Breast epithelium (tissue), 4 donors: ENCODE data around the gene NSD2. TPM values are rescaled to one million over a fixed set of nuclear protein-coding genes. Genes with fewer than 3 reads are reported as not detected.

ENCODE experiments used
- DNase-seq, 2 donors: peaks; one replicate each; pipeline ENCODE4 v3.0.0-alpha.2; 2019; ENCODE audit warnings: low spot score in 2 of 2
- H3K27ac ChIP-seq, 2 donors: fragments of 200-600 bp; sonication (generic) in 1 of 2; one replicate each; pipeline ENCODE4 v1.5.1; 2016 to 2019; ENCODE audit warnings: mild to moderate bottlenecking in 1 of 2
- H3K27me3 ChIP-seq, 2 donors: fragments of 200-600 bp; sonication (generic) in 1 of 2; one replicate each; pipeline versions ENCODE4 v1.5.1 to v1.6.0; 2017 to 2019; ENCODE audit warnings: control low read depth in 1 of 2, mild to moderate bottlenecking in 1 of 2
- H3K36me3 ChIP-seq: fragments of 200-600 bp; one replicate; pipeline ENCODE4 v1.5.1; 2019
- H3K4me1 ChIP-seq, 2 donors: fragments of 200-600 bp; sonication (generic); one replicate each; pipeline ENCODE4 v1.5.1; 2016 to 2019; ENCODE audit warnings: control low read depth in 1 of 2
- H3K4me3 ChIP-seq, 3 donors: fragments of 200-600 bp; sonication (generic); 1 replicate in 2 of 3; 2 replicates in 1 of 3; pipeline ENCODE4 v1.5.1; 2016 to 2019; ENCODE audit warnings: mild to moderate bottlenecking in 3 of 3, moderate library complexity in 2 of 3
- H3K9me3 ChIP-seq, 2 donors: fragments of 200-600 bp; sonication (generic) in 1 of 2; one replicate each; pipeline ENCODE4 v1.5.1; 2016 to 2019; ENCODE audit warnings: control low read depth in 1 of 2
- POLR2A ChIP-seq: fragments of 450-650 bp; IDR thresholded peaks from one replicate; pipeline ENCODE4 v1.6.1; 2016; ENCODE audit warnings: antibody characterized with exemption, mild to moderate bottlenecking, moderate library complexity
- POLR2AphosphoS5 ChIP-seq, 3 donors: sonication (generic); formaldehyde crosslinking; IDR thresholded peaks; one replicate each; pipeline ENCODE4 v1.6.1; 2017; ENCODE audit warnings: antibody characterized with exemption in 3 of 3
- intact Hi-C: fragments of 100-400 bp; cut with DNase I; formaldehyde crosslinking; loops from one replicate; pipeline ENCODE4 v1.15.1; 2023; ENCODE audit warnings: low total_unique reads
- total RNA-seq, 3 donors: library from RNA; depleted of rRNA; stranded (reverse); fragments of >200 nt; gene quantifications; one replicate each; pipeline ENCODE4 v1.1.0, GENCODE V29; 2016
- TF ChIP-seq, protein P1 (sequence below), 3 donors: fragments of 450-650 bp; IDR thresholded peaks; one replicate each; pipeline ENCODE4 v1.5.1; 2016 to 2017; ENCODE audit warnings: antibody characterized with exemption in 3 of 3, mild to moderate bottlenecking in 3 of 3, moderate library complexity in 3 of 3

NSD2 gene
- total RNA-seq, 3 donors from 2014 or later = 24.6 to 36.7 (median 30.8) TPM

DNA sequence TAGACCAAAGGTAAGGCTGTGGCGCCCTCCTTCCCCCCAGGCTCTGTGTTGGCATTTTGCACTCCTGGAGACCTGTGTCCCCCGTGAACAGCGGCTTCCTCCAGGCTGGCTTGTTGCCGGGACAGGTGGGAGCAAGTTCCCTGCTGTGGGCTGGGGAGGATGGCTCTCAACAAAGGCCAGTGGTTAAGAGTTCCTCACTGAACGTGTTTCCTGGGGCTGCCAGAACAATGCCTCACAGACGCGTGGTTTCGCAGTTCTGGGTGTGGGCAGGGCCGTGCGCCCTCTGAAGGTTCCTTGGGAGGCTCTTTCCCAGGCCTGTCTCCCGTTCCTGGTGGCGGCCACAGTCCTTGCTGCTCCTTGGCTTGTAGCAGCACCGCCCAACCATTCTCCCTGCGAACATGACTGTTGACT lies 104.2 kb downstream of the NSD2 start:
- H3K27ac ChIP-seq = no peak overlapping the region
- H3K36me3 ChIP-seq = peaks cover 6% of the 10 kb centered on the region
- no peak overlapping the region for H3K4me3 ChIP-seq
- H3K27me3 ChIP-seq = no peaks in the 10 kb centered on the region
- no peaks in the 10 kb centered on the region for H3K9me3 ChIP-seq
- no peaks in the 10 kb centered on the region for H3K4me1 ChIP-seq
- no peak for DNase-seq
- intact Hi-C loops = no loop called here
- no peak for TF ChIP-seq POLR2A
- TF ChIP-seq, protein P1, sequence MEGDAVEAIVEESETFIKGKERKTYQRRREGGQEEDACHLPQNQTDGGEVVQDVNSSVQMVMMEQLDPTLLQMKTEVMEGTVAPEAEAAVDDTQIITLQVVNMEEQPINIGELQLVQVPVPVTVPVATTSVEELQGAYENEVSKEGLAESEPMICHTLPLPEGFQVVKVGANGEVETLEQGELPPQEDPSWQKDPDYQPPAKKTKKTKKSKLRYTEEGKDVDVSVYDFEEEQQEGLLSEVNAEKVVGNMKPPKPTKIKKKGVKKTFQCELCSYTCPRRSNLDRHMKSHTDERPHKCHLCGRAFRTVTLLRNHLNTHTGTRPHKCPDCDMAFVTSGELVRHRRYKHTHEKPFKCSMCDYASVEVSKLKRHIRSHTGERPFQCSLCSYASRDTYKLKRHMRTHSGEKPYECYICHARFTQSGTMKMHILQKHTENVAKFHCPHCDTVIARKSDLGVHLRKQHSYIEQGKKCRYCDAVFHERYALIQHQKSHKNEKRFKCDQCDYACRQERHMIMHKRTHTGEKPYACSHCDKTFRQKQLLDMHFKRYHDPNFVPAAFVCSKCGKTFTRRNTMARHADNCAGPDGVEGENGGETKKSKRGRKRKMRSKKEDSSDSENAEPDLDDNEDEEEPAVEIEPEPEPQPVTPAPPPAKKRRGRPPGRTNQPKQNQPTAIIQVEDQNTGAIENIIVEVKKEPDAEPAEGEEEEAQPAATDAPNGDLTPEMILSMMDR (IDR thresholded peaks at IDR 0.05) = no peak
- no peak for TF ChIP-seq POLR2AphosphoS5 (IDR thresholded peaks at IDR 0.05)

DNA sequence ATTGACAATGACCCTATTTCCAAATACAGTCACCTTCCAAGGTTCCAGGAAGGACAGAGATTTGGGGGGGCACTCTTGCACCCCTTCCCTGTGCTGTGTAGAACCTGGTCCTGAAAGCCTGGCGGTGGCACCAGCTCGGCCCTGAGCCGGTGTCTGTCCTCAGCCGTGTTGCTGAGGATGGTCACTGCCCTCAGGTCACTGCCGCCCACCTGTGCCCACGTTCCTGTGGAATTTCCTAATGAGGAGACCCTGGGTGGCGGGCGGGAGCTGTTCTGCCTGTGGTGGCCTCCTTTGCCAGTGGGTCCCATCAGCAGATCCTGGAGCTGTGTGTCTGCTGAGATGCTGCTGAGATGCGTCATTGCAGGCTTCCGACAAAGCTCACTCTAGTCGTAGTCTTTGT lies 104.7 kb downstream of the NSD2 start:
- Histone ChIP-seq H3K36me3 (peaks cover 6% of the 10 kb centered on the region), H3K4me1 (no peaks in the 10 kb centered on the region), H3K9me3 (no peaks in the 10 kb centered on the region), H3K27me3 (no peaks in the 10 kb centered on the region), H3K4me3 (no peak overlapping the region), H3K27ac (no peak overlapping the region)
- no peak for DNase-seq
- intact Hi-C loops = no loop called here
- TF ChIP-seq POLR2A (no peak), POLR2AphosphoS5 (IDR thresholded peaks at IDR 0.05) (no peak)
- TF ChIP-seq, protein P1 (IDR thresholded peaks at IDR 0.05) = no peak

DNA sequence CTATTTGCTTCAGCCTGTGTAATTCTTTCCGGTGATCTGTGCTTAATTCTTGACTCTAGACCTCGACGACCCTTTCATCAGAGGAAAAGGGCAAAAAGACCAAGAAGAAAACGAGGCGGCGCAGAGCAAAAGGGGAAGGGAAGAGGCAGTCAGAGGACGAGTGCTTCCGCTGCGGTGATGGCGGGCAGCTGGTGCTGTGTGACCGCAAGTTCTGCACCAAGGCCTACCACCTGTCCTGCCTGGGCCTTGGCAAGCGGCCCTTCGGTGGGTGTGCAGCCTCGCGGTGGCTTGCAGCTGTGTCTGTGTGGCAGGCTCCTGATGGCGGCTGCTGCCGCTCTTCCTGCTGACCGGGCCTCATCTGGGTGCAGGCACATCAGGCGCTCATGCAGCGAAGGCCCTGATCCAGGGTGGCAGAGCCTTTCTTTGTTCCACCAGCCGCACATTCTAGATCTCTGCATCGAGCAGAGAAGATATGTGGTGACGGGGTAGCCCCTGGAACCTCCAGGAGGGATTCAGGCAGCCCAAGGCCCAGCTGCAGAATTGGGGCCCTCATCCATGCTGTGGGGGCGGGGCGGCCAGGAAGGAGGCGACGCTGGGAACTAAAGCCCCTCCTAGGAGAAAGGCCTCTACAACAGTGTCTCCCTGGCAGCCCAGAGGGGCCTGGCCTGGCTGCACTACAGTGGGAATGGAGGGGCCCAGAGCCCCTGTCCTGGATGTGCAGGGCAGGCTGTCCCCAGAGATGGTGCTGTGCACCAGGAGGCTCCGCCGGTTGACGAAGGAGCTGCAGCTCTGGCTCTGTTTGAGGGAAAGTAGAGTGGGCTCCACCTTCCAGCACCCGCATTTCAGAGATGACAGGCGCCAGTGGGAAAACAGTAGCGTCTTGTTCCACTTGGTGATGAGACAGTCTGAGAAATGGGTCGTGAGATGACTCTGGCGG lies 105.5 kb downstream of the NSD2 start:
- Histone ChIP-seq H3K27ac (no peak overlapping the region), H3K4me1 (no peaks in the 10 kb centered on the region), H3K4me3 (no peak overlapping the region), H3K9me3 (no peaks in the 10 kb centered on the region), H3K27me3 (no peaks in the 10 kb centered on the region), H3K36me3 (peaks cover 6% of the 10 kb centered on the region)
- no peak for DNase-seq
- no peak for TF ChIP-seq POLR2AphosphoS5 (IDR thresholded peaks at IDR 0.05)
- no peak for TF ChIP-seq POLR2A
- TF ChIP-seq, protein P1 (IDR thresholded peaks at IDR 0.05) = no peak
- intact Hi-C loops = no loop called here

- intact Hi-C loops = no loop called here
- H3K36me3 ChIP-seq = peaks cover 9% of the 10 kb centered on the region
- no peaks in the 10 kb centered on the region for H3K4me1 ChIP-seq
- TF ChIP-seq, protein P1 (IDR thresholded peaks at IDR 0.05) = no peak
- no peak for TF ChIP-seq POLR2AphosphoS5 (IDR thresholded peaks at IDR 0.05)
- no peak for TF ChIP-seq POLR2A
- DNase-seq = no peak
- no peaks in the 10 kb centered on the region for H3K27me3 ChIP-seq
- H3K27ac ChIP-seq = no peak overlapping the region
- H3K4me3 ChIP-seq = no peak overlapping the region
- no peaks in the 10 kb centered on the region for H3K9me3 ChIP-seq
Observed at GRCh38 chr4:1978226-1978625, 107.0 kb downstream of the NSD2 start.

DNA sequence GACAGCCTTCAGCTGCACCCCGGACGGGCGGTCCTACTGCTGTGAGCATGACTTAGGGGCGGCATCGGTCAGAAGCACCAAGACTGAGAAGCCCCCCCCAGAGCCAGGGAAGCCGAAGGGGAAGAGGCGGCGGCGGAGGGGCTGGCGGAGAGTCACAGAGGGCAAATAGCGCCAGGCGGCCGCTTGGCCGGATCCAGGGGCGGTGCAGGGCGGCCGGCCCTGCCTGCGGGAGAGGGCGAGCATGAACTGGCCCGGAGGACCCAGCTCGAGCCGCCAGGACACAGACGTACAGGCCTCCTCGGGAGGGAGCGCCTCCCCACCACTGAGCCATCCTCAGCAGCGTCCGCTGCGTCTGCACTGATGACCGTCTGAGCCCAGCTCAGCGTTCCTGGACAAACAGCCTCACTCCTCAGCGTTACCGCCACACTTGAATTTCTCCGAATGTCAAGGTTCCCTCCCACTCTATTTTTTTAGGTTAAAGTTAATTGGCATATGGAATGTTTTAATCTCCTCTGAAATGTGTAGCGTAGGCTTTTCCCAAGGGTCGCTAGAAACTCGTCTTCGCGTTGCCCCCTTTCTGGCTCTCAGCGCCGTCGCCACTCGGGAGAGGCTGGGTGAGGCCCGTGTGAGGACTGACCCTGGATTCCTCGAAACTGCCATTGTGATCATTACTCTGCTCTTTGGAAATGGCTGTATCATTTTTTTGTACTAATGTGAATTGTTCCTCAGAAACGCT lies 107.7 kb downstream of the NSD2 start:
- Histone ChIP-seq H3K36me3 (peaks cover 15% of the 10 kb centered on the region), H3K27me3 (no peaks in the 10 kb centered on the region), H3K4me3 (no peak overlapping the region), H3K27ac (no peak overlapping the region), H3K9me3 (no peaks in the 10 kb centered on the region), H3K4me1 (no peaks in the 10 kb centered on the region)
- TF ChIP-seq POLR2AphosphoS5 (IDR thresholded peaks at IDR 0.05) = no peak
- TF ChIP-seq, protein P1 (IDR thresholded peaks at IDR 0.05) = no peak
- TF ChIP-seq POLR2A = no peak
- intact Hi-C loops = no loop called here
- no peak for DNase-seq
